Inflammatory macrophage (primary cell): ENCODE measurements around the gene IDH1.
"Not testable (repeated sequence)": the region's sequence is repeated elsewhere in the genome, so short reads cannot be mapped to it uniquely, and the experiment has no call there.

Experiments used
- DNase-seq, 2 donors: peaks; one replicate each; pipeline ENCODE4 v3.0.0-alpha.2; 2020 to 2022

The IDH1 gene

GRCh38 chr2:208256192-208256782 lies 1.4 kb upstream of the IDH1 start:
- no peak for DNase-seq

DNA sequence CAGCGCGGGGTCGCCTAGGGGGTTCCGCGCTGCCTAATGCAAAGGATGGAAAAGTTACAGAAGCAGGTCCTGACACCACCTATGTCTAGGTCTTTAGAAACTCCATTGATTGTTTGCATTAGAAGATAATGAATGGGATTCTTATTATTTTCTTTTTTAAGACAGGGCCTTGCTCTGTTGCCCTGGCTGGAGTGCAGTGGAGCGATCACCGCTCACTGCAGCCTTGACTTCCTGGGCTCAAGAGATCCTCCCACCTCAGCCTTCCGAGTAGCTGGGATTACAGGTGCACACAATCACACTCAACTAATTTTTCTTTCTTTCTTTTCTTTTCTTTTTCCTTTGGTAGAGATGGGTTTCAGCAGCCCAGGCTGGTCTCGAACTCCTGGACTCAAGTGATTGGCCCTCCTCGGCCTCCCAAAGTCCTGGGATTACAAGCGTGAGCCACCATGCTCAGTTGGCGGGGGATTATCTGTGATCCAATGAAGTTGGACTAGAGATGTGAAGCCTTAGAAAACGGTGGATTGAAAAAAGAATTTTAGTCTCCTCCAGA lies 761 bp upstream of the IDH1 start:
- no peak for DNase-seq

- DNase-seq, result peak; percentile 80 to 85
Measured at GRCh38 chr2:208254118-208254870, 577 bp downstream of the IDH1 start.

GRCh38 chr2:208253600-208254117 lies 1.2 kb downstream of the IDH1 start:
- no peak for DNase-seq

GRCh38 chr2:208252716-208253492 lies 2.0 kb downstream of the IDH1 start:
- DNase-seq, result peak in 1 of 2 donors; percentile 48

DNA sequence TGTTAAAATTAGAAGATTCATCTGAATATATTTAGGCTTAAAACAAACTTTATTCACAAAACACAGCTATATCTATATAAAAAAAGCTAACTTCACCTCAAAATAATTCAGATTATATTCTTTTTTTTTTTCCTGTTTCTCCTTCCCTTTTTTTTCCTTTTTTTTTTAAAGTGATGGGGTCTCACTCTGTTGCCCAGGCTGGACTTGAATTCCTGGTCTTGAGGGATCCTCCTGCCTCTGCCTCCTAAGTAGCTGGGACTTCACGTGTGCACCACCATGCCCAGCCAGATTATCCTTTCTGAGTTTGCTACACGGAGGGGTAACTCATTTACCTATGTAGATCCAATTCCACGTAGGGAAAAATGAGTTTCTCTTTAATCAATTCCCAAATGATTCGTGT lies 3.8 kb downstream of the IDH1 start:
- DNase-seq, result no peak

DNA sequence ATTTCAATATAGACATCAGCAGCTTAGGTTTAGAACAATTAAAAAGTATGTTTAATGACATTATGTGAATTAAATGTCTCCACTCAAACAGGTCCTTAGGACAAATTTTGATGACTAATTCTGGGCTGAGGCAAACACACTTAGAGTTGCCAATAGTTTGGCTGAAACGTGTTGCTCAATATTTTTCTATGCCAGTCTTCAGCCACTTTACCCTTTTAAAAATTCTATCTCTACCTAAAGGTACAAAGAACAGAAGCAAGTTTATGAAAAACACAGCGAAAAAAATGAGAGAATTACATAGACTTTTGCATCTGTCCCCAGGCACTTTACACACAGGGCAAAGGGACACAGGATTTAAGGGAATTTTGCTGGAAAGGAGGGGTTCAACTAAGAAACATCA lies 4.5 kb downstream of the IDH1 start:
- DNase-seq, result peak; percentile 33 to 51

DNA sequence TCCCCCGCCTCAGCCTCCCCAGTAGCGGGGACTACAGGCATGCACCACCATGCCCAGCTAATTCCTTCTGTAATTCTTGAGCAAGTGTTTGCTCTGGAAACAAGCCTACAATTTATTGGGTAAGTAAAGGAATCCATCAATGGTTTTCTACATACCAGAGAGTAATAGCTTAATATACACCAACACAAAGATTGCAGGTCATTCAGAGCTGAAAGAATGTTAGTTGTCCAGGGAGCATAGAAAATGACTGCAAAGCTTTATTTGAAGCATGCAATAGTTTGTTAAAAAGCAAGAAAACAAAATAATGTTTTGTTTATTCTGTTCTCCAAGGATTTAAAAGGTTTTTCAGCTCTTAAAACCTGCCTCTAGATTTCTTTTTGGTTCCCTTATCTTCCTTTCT lies 5.6 kb downstream of the IDH1 start:
- DNase-seq, result no peak

DNA sequence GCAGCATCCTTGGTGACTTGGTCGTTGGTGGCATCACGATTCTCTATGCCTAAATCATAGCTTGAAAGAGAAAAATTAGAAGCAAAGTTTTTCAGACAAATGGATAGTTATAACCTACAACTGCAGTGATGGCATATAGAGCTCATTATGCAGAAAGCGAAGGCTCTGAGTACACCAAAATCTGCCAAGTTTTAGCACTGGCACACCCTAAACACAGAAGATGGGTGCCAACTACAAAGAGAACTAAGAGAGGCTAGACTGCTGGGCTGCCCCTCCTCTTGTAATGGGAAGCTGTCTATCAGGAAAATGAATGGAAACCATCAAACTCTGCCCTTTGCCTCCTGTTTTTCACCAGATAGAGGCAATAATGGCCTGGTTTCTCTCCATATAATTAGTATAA lies 6.3 kb downstream of the IDH1 start:
- no peak for DNase-seq

- peak in 1 of 2 donors; percentile 40 for DNase-seq
Measured at GRCh38 chr2:208245746-208246145, 9.1 kb downstream of the IDH1 start.

DNA sequence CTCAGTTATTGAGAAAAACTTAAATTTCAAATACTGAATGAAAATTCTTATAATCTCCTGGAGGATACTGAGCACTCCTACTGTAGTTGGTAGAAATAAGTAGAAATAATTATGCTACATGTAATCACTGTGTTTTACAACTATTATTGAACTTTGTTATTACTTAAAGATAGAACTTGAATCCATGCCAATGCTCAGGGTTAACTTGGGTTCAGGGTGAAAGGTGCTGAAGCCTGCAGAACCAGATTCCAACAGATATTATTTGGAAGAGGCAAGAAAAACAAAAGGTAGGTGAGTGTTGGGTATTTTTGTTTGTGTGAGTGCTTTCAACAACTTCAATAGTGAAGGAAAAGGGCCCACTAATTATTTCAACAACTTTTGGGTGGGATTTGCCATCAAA lies 10.4 kb downstream of the IDH1 start:
- DNase-seq, result no peak

DNA sequence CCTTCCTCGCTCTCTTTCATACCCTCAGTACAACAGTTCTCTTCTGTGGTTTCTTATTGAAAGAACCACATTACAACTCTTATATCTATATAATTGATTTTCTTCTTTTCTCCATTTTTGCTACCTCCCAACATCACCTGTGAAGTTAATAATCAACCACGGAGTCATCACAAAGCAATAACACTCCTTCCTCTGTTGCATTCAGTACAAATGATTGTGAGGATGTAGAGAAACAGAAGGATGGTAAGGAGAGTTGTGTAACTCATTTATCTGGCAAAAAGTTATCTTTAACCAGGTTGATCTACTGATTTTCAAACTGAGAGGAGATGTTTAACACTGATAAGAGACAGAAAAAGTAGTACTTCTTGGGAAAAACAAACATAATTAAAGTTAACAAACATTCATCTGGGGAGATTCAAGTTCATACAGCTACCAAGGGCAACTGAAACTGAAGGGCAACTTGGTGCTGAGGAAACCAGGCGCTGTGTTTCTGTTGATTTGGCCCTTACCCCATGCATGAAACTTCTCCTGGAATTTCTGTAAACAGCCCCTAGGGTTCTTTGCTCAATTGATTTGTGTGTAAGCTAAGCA lies 14.2 kb downstream of the IDH1 start:
- no peak for DNase-seq

DNA sequence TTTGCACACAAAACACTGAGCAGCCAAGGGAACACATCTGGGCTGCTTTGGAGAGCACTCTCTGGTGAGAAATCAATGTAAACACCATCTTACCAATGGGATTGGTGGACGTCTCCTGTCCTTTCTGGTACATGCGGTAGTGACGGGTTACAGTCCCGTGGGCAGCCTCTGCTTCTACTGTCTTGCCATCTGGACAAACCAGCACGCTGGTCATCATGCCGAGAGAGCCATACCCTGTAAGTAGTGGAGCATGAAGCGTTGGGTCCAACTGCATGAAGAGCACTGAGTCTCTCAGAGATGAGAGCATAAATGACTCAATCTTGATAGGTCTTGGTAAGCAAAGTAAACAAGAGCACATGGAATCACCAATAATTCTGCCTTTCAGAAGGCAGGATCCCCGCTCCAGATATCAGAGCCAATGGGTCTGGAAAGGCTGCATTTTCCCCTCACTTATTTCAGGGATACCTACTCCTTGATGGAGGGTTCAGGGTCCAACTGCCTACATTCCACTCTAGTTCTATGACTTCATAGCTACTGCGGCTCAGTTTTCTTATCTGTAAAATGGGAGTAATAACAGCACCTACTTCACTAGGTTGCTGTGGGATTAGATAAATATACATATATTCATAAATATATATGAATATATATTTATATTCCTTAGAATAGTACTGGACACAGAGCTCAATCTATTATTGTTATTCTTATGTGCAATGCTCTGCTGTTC lies 14.9 kb downstream of the IDH1 start:
- DNase-seq, result no peak

- DNase-seq, result no peak
Measured at GRCh38 chr2:208235860-208236259, 19.0 kb downstream of the IDH1 start.

DNA sequence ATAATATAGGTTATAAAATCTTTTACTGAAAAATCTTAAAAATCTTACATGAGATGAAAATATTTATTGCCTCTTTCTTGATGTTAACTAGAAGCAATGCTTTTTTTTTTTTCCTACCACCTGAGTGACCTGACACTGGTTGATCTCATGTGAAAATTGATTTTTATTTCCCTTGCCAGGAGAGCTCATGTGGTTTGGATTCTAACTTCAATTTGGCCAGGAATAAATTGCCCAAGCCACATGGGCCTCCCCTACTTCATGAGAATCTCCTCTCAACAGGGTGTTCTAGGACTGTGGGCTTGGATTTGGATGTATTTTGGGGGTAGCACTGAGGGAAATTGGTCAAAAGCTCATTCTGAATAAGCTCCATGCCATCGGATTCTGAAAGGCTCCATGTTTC lies 20.1 kb downstream of the IDH1 start:
- no peak for DNase-seq

DNA sequence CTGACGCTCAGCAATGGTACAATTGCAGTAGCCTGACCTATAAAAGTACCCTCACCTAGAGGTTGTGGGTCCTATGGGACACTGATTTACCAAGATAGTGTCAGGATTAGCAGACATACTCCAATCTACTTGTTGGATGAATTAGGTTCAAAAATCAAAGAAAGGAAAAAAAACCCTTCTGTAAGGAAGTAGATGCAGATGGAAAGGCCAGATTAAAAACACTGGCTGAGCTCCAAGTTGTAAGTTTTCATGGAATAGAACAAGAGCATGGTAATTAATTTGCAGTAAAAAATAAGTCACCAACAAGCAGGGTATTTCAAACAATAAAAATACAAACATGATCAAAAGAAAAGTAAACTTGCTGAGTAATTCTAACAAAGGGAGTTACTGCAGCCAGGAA lies 26.4 kb downstream of the IDH1 start:
- DNase-seq, result no peak

DNA sequence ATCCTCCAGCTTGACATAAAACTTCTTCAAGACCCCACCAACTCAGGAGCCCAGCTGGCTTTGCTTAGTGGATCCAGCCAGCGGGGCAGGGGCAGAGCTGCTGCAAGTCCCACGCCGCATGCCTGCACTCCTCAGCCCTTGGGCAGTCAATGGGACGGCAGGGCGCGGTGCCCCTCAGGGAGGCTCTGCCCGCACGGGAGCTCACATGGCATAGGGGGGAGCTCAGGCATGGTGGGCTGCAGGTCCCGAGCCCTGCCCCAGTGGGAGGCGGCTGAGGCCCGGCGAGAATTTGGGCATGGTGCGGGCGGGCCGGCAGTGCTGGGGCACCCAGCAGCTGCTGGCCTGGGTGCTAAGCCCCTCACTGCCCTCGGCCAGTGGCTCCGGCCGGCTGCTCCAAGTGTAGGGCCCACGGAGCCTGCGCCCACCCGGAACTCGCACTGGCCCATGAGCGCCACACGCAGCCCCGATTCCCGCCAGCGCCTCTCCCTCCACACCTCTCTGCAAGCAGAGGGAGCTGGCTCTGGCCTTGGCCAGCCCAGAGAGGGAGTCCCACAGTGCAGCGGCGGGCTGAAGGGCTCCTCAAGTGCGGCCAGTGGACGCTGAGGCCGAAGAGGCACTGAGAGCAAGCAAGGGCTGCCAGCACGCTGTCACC lies 27.2 kb downstream of the IDH1 start:
- DNase-seq, result no peak

GRCh38 chr2:208224802-208225201 lies 30.1 kb downstream of the IDH1 start:
- DNase-seq, result no peak

DNA sequence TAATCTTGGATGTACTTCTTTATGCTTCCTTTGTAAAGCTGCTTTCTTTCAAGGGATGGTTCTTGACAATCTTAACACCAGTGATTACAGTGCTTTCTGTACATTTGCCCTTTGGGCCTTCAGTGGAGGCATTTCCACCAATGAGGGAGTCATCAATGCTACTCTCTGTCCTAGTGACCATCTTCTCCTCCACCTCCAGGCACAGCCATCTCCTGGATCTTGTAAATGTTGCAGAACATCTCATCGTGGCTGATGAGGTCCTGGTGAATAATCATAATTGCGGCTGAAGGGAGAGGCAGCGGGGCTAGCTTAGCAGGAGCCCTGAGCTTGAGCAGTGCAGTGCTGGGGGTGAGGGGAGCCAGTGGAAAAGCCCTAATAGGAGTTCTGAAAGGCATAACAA lies 32.5 kb downstream of the IDH1 start:
- DNase-seq, result no peak

- not testable (repeated sequence) for DNase-seq
Measured at GRCh38 chr2:208221873-208222272, 33.0 kb downstream of the IDH1 start.

DNA sequence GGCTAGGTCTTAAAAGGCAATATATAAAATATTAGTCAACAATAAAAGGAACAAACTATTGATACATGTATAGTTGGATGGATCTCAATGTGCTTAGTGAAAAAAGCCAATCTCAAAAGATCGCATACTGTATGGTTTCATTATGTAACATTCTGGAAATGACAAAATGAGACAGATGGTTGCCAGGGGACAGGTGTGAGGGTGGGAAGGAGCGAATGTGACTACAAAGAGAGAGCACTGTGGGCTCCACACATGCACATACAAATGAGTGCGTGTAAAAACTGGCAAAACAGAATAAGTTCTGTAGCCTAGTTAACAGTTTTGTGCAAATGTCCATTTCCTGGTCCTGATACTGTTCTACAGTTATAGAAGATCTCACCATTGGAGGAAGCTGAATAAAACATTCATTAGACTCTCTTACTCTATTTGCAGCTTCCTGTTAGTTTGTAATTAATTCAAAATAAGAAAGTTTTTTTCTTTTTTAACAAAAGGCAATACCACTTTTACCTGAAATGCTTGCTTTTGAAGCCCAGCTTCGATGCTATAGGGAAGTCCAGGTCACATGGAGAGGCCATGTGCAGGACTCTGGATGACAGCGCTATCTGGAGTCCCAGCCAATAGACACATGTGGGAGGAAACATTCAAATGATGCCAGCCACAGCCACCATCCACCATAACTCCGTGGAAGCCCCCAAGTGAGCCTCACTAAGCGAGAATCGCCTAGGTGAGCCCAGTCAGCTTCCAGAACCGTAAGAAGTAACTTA lies 44.0 kb downstream of the IDH1 start:
- DNase-seq, result no peak
